HT1080 (cell line): ENCODE results near the gene C1S. TPM values are rescaled to one million over a fixed set of nuclear protein-coding genes. Genes with fewer than 3 reads are reported as not detected.
"Not testable (repeated sequence)": the region's sequence is repeated elsewhere in the genome, so short reads cannot be mapped to it uniquely, and the experiment has no call there.

Experiments used
- DNase-seq: peaks from one replicate; pipeline ENCODE4 v3.0.0-alpha.2; 2015; ENCODE audit warnings: low read depth
- total RNA-seq: library from RNA; depleted of rRNA; stranded (reverse); fragments of >200 nt; shearing (Covaris generic); gene quantifications from 2 replicates; pipeline ENCODE4 v1.2.3, GENCODE V29; 2014

Gene C1S
- total RNA-seq, 1 experiment from 2014 or later: 1.8 TPM

- DNase-seq: no peak
These were observed 14.0 kb upstream of the C1S start for GRCh38 chr12:7046383-7047105.

- DNase-seq: no peak
These were observed 13.2 kb upstream of the C1S start for GRCh38 chr12:7047306-7047705.

- DNase-seq: not testable (repeated sequence)
These were observed 11.0 kb upstream of the C1S start for GRCh38 chr12:7049445-7049951.

GRCh38 chr12:7049973-7050372 lies 10.5 kb upstream of the C1S start:
- DNase-seq: not testable (repeated sequence)

- DNase-seq: no peak
These were observed 5.6 kb upstream of the C1S start for GRCh38 chr12:7054925-7055324.

GRCh38 chr12:7055736-7056135 lies 4.8 kb upstream of the C1S start:
- not testable (repeated sequence) for DNase-seq

- DNase-seq: no peak
These were observed 2.2 kb upstream of the C1S start for GRCh38 chr12:7058163-7058845.

GRCh38 chr12:7058850-7059395 lies 1.6 kb upstream of the C1S start:
- DNase-seq: no peak

- DNase-seq: no peak
These were observed 738 bp upstream of the C1S start for GRCh38 chr12:7059780-7060179.

GRCh38 chr12:7061138-7061537 lies 620 bp downstream of the C1S start:
- no peak for DNase-seq

GRCh38 chr12:7061596-7061995 lies 1.1 kb downstream of the C1S start:
- no peak for DNase-seq

- DNase-seq: no peak
These were observed 4.0 kb downstream of the C1S start for GRCh38 chr12:7064516-7064915.

GRCh38 chr12:7065073-7065623 lies 4.6 kb downstream of the C1S start:
- DNase-seq: no peak

- no peak for DNase-seq
These were observed 6.1 kb downstream of the C1S start for GRCh38 chr12:7066596-7066995.

- no peak for DNase-seq
These were observed 6.6 kb downstream of the C1S start for GRCh38 chr12:7067096-7067495.

- DNase-seq: no peak
These were observed 7.9 kb downstream of the C1S start for GRCh38 chr12:7068240-7068993.

- DNase-seq: no peak
These were observed 8.5 kb downstream of the C1S start for GRCh38 chr12:7068994-7069346.

- DNase-seq: no peak
These were observed 8.9 kb downstream of the C1S start for GRCh38 chr12:7069386-7069785.

- DNase-seq: no peak
These were observed 11.5 kb downstream of the C1S start for GRCh38 chr12:7072035-7072434.

- DNase-seq: no peak
These were observed 12.0 kb downstream of the C1S start for GRCh38 chr12:7072554-7072953.

GRCh38 chr12:7073946-7074345 lies 13.4 kb downstream of the C1S start:
- no peak for DNase-seq

GRCh38 chr12:7075518-7075917 lies 15.0 kb downstream of the C1S start:
- no peak for DNase-seq
